Ecto neural progenitor cell (in vitro differentiated cells): ENCODE data around the gene ACSF3.

Source experiments
- DNase-seq: peaks from one replicate; pipeline ENCODE4 v3.0.0-alpha.2; 2018; ENCODE audit warnings: low spot score

The ACSF3 gene

GRCh38 chr16:89112377-89113151 is 18.9 kb downstream of the ACSF3 start:
- DNase-seq: no peak

GRCh38 chr16:89113152-89113547 is 19.5 kb downstream of the ACSF3 start:
- DNase-seq: no peak

DNA sequence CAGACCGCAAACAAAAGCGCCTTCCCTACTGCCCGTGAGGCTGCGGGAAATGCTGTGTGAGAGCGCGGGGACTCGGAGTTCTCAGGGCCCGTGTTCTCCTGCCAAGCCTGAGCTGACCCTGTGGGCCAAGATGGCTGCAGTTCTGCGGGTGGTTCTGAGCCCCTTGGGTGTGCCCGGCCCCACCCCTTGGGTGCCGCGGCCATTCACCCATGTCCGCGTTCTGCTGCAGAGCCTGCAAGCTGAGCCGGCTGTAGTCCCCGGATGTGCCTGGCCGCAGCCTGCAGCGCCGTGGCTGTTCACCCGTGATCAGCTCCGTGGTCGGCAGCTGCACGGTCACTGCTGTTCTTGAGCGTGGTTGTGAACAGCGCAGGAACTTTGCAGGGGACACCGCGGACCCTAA is 20.0 kb downstream of the ACSF3 start:
- DNase-seq: no peak

DNA sequence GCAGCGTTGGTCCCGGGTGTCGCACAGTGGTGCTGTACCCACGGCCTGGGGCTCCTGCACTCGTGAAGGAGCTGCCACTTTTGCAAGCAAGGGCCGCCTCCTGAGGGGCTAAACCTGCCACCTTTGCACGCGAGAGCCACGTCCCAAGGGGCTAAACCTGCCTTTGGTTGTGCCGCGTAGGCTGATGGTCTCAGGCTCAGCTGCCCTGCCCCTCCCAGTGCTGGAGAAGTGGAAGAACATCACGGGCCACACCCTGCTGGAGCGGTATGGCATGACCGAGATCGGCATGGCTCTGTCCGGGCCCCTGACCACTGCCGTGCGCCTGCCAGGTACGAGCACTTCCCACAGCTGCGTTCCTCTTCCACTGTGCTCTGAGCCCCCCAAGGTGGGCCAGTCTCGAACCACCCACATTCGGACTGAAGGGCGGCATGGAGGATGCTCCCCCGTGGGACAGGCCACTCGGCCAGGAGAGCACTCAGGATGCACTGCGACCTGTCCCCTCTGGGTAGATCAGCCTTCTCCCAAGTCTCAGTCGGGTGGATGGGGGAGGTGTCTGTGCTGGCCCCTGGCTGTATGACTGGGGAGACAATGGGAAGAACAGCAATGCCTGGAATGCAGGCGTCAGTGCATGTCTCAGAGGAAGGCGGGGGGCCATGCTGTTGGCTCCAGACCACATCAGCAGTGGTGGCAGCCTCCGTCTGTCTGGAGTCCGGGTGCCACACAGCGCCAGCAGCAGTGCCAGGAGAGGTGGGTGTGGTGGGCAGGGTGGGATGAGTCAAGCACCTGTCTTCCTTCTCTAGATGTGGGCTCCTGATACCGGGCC is 20.7 kb downstream of the ACSF3 start:
- no peak for DNase-seq

DNA sequence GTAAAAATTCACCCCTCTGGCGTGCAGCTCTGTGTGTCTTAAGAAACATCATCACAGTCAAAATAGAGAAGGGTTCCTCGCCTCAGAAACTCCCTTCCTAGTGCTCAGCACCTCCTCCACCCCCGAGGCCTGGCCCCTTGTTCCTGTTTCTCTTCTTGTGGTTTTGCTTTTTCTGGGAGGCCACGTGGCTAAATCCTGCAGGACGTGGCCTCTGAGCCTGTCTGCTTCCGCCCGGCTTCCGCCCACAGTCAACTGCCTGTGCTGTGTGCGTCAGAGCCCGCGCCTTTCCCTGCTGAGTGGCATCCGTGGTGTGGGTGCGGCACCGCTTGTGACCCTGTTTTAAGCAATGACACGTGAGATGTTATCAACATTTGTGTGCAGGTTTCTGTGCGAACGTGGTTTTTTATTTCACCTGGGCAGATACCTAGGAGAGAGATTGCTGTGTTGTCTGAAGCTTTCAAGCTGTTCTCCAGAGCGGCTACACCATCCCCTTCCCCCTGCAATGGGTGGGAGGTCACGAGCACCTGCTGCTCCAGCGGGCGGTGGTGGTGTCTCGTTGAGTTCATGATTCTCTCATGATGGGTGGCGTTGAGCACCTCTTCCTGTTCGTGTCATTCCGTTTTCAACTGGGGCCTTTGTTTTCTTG is 21.7 kb downstream of the ACSF3 start:
- no peak for DNase-seq

DNA sequence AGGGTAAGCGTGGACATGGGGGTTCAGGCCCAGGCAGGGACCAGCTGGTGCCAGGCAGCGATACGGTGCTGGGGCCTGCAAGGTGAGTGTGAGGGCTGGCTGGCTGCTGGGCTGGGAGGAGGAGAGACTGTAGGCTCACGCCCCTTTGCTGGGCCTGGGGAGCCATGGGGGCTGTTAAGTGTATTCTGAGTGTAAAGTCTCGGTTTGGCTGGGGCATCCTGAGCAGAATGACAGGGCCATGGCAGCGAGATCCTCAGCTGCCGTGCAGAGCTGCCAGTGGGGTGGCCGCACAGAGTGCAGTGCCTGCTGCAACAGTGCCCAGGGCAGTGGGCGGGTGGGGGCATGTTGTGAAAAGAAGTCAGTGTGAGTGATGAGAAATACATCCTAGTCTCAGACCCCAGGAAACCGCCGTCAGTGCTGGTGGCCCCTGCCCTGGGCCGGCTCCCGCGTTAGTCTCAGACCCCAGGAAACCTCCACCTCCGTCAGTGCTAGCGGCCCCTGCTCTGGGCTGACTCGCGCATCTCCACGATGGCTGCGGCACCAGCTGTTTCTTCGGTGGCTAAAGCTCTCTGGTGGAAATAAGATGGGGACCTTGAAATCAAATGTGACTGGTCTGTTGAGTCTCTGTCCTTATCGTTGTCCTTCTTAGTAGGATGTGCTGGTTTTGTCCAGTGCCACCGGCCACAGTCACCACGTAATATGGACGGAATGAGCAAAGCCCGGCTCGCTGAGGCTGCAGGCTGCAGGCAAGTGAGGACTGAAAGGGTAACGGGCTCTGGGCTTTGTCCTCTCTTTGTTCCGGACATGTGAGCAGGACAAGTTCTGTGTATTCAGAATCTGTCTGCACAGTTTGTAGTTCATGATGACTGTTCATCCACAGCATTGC is 22.9 kb downstream of the ACSF3 start:
- no peak for DNase-seq

- DNase-seq: no peak
These were observed 23.7 kb downstream of the ACSF3 start for GRCh38 chr16:89117227-89117974.

- no peak for DNase-seq
These were observed 24.3 kb downstream of the ACSF3 start for GRCh38 chr16:89117975-89118289.

DNA sequence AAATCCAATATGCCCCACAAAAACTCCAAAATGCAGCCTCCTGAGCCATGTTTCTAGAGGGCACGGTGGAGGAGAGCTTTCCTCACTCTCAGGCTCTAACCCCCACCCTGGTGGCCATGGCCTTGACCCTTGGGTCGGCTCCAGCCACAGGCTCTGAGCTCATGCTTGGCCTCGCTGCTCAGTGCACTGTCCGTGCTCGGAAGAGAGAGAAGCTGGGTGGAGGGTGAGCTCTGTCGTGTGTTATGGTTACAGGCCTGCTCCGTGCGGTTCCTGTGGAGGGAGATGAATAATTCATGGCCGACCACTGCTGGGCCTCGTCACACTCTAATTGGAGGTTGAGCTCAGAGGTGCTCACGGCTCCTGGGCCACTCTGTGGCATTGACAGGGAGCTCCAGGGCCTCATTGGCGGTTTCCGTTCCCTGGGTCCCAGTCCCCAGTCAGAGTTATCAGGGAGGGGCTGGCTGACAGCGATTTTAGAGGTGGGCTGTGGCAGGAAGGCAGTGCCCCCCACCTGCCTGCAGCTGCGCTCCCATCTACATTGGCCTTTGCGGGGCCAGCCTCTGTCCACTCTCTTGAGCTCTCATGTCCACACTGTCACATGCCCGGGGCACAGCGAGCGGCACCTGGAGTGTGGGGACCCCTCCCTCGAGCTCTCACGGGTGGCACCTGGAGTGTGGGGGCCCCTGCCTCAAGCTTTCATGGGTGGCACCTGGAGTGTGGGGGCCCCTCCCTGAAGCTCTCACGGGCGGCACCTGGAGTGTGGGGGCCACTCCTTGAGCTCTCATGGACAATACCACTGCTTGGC is 24.9 kb downstream of the ACSF3 start:
- DNase-seq: no peak

- no peak for DNase-seq
These were observed 25.5 kb downstream of the ACSF3 start for GRCh38 chr16:89119166-89119621.

- DNase-seq: no peak
These were observed 26.0 kb downstream of the ACSF3 start for GRCh38 chr16:89119661-89120141.

DNA sequence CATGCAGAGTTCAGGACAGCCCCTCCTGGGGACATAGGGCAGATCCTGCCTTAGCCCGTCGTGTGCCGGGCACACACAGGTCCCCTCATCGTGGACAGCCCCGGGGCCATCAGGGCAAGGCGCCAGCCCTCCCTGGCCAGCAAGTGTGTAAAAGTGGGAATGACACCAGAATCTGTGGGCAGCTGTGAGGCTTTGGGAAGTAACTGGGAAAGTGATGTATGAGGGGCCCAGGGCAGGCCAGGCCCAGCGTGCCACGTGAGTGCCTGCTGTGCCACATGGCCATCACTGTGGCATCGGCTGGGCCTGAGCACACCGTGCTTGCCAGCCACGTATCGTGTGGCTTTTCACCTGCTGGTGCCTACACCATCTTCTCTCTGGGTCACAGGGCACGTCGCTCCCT is 26.6 kb downstream of the ACSF3 start:
- no peak for DNase-seq

DNA sequence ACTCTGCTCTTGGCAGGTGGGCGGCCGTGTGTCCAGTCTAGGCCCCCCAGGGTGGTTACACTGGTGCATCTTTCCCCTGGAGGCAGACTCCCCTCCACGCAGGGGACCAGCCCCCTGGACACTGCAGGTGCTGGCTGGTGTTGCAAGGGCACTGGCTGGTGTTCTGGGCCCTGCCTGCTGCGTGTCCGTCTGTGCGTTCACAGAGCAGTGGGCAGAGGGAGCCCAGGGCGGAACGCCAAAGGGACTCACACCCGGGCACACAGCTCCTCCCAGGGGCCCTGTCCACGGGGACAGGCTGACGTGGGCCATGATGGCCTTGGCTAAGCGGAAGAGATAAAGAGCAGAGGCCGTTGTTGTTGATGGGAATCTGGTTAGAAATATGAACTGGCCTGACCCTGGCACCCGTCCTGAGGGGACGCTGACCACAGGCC is 27.3 kb downstream of the ACSF3 start:
- no peak for DNase-seq

DNA sequence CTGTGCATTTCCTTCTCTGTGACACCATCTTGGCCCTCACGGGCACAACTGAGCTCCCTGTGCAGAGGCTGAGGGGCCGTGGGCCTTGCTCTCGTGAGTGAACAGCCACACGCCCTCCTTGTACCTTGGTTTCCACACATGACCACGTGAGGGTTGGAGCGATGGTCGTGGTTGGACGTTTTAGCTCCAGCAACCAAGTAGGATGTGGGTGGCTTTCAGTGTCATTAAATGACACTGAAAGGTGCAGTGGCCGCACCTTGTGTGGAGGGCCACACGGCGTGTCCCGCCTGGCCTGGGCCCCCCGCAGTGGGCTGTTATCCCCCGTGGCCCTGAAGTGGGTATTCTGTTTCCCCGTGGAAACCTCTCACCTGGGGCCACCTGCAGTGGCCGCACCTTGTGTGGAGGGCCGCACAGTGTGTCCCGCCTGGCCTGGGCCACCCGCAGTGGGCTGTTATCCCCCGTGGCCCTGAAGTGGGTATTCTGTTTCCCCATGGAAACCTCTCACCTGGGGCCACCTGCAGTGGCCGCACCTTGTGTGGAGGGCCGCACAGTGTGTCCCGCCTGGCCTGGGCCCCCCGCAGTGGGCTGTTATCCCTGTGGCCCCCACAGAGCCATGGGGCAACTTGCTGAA is 28.2 kb downstream of the ACSF3 start:
- no peak for DNase-seq

GRCh38 chr16:89122322-89122851 is 28.7 kb downstream of the ACSF3 start:
- DNase-seq: no peak

DNA sequence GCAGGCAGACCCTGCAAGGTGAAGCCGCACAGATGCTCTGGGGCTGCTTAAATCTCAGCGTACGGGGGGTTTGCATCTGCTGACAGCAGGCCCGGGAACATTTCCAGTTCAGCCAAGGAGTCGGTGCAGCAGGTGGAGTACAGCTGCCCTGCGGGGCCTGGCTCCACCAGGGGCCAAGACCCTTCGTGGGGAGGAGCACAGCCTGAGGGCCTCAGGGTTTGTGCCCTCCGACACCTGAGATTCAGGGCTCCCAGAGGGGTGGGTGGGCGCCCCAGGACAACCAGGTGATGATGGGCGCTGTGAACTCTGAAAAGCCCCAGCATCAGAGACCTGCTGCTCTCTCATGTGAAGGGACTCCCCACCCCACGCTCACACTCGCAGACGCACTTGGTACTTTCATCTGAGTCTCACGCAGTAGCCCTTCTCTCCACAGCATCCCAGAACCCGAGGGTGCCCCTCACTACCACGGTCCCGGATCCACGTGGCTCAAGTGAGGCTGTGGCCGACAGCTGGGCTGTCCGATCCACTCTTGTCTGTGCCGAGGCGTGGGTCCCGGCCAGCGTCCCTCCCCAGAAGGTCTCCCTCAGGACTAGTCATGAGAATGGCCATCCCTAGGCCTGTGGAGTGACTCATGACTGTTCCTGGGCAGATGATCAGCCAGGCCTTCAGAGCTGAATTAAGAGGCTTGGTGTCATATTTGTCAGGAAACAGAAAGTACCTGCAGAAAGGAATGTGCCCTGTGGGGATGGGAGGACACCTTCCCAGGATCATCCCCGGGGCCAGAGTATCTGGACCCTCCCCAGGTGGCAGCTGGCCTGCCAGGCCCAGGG is 29.6 kb downstream of the ACSF3 start:
- DNase-seq: no peak

GRCh38 chr16:89123831-89124100 is 30.1 kb downstream of the ACSF3 start:
- DNase-seq: no peak

DNA sequence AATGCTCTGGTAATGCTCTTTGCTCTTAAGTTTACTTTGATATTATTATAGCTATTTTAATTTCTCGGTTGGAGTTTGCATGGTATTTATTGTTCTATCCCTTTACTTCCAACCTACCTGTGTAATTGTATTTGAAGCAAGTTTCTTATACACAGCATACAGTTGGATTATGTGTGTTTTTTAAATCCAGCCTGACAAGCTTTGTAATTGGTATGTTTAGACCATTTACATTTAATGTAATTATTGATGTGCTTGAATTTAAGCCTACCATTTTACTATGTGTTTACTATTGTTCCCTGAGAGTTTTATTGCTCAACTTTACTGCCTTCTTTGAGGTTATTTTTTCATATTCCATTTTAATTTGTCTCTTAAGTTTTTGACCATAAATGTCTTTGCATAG is 35.7 kb downstream of the ACSF3 start:
- no peak for DNase-seq

GRCh38 chr16:89130448-89130847 is 36.8 kb downstream of the ACSF3 start:
- DNase-seq: no peak
